ENCODE results near the gene TBRG4. TPM values are rescaled to one million over a fixed set of nuclear protein-coding genes. Genes with fewer than 3 reads are reported as not detected.

Gene TBRG4
- polyA plus RNA-seq, 3 donors: 32.7 to 42.2 (median 38.4) TPM

DNA sequence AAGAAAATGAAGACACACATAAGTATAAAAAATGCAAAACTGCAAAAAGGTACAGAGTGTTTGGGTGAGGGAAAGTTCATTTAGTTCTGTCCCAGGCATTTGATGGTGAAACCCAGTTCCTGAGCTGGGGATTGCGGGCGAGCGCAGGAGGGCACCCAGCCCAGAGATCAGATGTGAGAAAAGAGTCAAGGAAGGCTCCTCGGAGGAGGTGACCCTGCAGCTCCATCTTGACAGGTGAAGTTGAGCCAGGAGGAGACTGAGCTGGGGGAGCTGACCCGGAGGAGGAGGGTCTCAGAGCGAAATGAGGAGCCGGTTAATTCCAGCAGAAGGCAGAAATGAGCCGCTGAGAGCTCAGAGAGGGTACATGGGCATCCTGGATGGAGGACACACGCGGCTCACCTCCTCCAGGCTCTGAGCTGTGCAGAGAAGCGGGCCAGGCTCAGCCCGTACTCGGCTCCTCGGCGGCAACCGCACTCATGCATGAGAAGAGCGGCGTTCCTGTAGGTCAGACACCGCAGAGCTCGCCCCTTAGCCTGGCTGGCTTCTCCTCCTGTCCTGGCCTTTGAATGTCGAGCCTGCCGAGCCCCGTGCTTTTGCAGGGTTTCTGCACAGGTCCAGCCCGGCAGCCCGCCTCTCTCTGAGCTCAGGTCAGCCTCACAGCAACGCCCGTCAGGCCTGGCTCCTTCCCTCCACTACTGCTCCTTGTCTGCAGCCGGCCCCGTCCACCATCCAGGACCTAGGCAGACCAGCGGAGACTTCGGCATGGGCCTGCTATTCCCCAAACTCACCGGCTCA is 36.6 kb upstream of the TBRG4 start:
- DNase-seq: no peak
- H3K4me3 ChIP-seq (replicated peaks in 1 of 3; ENCODE audit: low read depth in 2 of 3, low read length in 3 of 3): no peak overlapping the region
- H3K9ac ChIP-seq (ENCODE audit: insufficient read depth, low read length, poor library complexity, severe bottlenecking): no peak overlapping the region
- H2AFZ ChIP-seq (ENCODE audit: insufficient read depth, low read depth, low read length, poor library complexity, severe bottlenecking): no peak overlapping the region
- no peak overlapping the region for H3K4me2 ChIP-seq (replicated peaks; ENCODE audit: extremely low read depth, low read length, poor library complexity, severe bottlenecking)
- H3K9me3 Mint-ChIP-seq: no peaks in the 10 kb centered on the region
- no peaks in the 10 kb centered on the region for H3K79me2 ChIP-seq (ENCODE audit: insufficient read depth, low read length)
- no peak overlapping the region for H3K27ac Mint-ChIP-seq
- H4K20me1 ChIP-seq (ENCODE audit: insufficient read depth, low read length): no peaks in the 10 kb centered on the region
- H3K36me3 ChIP-seq (replicated peaks in 1 of 2; ENCODE audit: control insufficient read depth in 1 of 2, insufficient read depth in 2 of 2, low read length in 2 of 2): no peaks in the 10 kb centered on the region
- no peaks in the 10 kb centered on the region for H3K4me1 Mint-ChIP-seq
- H3K27me3 Mint-ChIP-seq (ENCODE audit: low read depth in 3 of 3): peaks cover 5 to 13% (median 10%) of the 10 kb centered on the region in 3 donors
- intact Hi-C loops (cut with micrococcal nuclease): no loop called here
- TF ChIP-seq, protein P1, sequence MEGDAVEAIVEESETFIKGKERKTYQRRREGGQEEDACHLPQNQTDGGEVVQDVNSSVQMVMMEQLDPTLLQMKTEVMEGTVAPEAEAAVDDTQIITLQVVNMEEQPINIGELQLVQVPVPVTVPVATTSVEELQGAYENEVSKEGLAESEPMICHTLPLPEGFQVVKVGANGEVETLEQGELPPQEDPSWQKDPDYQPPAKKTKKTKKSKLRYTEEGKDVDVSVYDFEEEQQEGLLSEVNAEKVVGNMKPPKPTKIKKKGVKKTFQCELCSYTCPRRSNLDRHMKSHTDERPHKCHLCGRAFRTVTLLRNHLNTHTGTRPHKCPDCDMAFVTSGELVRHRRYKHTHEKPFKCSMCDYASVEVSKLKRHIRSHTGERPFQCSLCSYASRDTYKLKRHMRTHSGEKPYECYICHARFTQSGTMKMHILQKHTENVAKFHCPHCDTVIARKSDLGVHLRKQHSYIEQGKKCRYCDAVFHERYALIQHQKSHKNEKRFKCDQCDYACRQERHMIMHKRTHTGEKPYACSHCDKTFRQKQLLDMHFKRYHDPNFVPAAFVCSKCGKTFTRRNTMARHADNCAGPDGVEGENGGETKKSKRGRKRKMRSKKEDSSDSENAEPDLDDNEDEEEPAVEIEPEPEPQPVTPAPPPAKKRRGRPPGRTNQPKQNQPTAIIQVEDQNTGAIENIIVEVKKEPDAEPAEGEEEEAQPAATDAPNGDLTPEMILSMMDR (IDR thresholded peaks at IDR 0.05): no peak
- no peak overlapping the region for H3K4me3 Mint-ChIP-seq
- H3K9me3 ChIP-seq (replicated peaks in 1 of 2; ENCODE audit: control insufficient read depth in 1 of 2, insufficient read depth in 1 of 2, low read length in 2 of 2): no peaks in the 10 kb centered on the region
- no peak overlapping the region for H3K27ac ChIP-seq (ENCODE audit: low read depth in 1 of 2, low read length in 2 of 2)
- H3K4me1 ChIP-seq (ENCODE audit: control insufficient read depth in 1 of 2, insufficient read depth in 2 of 2, low read length in 2 of 2): no peaks in the 10 kb centered on the region
- no peaks in the 10 kb centered on the region for H3K27me3 ChIP-seq (ENCODE audit: control insufficient read depth in 2 of 2, insufficient read depth in 2 of 2, low read length in 2 of 2)
- H3K36me3 Mint-ChIP-seq: no peaks in the 10 kb centered on the region
- 79% methylated on average over 32 of the region's 32 CpGs for WGBS (ENCODE audit: insufficient coverage)

DNA sequence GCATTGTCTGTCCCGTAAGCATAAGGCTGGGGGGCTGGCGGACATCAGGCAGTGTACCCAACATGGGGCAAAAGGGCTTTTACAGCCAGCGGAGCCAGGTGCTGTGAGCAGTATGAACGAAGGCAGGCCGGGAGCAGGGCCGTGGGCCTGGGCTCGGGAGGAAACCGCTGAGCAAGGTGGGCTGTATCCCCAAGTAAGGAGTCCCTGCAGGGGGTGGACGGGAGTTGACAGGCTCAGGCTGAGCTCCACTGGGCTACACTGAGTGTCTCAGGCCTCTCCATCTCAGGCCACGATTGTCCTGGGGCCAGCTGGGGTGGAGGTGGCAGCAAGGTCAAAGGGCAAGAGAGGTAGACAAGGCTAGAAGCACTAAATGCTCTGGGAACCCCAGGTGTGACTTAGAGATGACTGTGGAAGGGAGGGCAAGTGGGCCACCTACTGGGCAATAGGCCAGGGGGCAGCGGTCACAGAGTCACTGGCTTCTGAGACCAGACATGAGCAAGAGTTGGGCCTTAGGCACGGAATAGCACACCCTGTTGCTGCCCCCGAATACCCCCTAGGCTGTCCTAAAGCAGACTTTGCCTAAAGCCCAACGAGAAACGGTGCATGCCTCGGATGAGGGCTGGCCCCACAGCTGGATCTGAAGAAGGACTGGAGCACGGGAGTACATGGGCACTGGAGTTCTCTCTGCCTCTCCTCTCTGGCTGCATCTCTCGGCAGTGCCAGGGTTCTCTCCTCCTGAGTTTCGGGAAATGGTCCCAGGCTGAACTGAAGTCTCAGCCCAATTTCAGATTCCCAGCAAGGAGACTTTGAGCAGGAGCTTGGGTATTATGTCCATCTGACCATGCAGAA is 35.3 kb upstream of the TBRG4 start:
- Histone ChIP-seq H3K4me3 (replicated peaks in 1 of 3; ENCODE audit: low read depth in 2 of 3, low read length in 3 of 3) (no peak overlapping the region), H3K36me3 (replicated peaks in 1 of 2; ENCODE audit: control insufficient read depth in 1 of 2, insufficient read depth in 2 of 2, low read length in 2 of 2) (no peaks in the 10 kb centered on the region), H3K4me1 (ENCODE audit: control insufficient read depth in 1 of 2, insufficient read depth in 2 of 2, low read length in 2 of 2) (no peaks in the 10 kb centered on the region), H3K27me3 (ENCODE audit: control insufficient read depth in 2 of 2, insufficient read depth in 2 of 2, low read length in 2 of 2) (no peaks in the 10 kb centered on the region), H3K9me3 (replicated peaks in 1 of 2; ENCODE audit: control insufficient read depth in 1 of 2, insufficient read depth in 1 of 2, low read length in 2 of 2) (no peaks in the 10 kb centered on the region), H4K20me1 (ENCODE audit: insufficient read depth, low read length) (no peaks in the 10 kb centered on the region), H3K4me2 (replicated peaks; ENCODE audit: extremely low read depth, low read length, poor library complexity, severe bottlenecking) (no peak overlapping the region), H3K79me2 (ENCODE audit: insufficient read depth, low read length) (no peaks in the 10 kb centered on the region), H3K27ac (ENCODE audit: low read depth in 1 of 2, low read length in 2 of 2) (no peak overlapping the region), H3K9ac (ENCODE audit: insufficient read depth, low read length, poor library complexity, severe bottlenecking) (no peak overlapping the region), H2AFZ (ENCODE audit: insufficient read depth, low read depth, low read length, poor library complexity, severe bottlenecking) (no peak overlapping the region)
- H3K27me3 Mint-ChIP-seq (ENCODE audit: low read depth in 3 of 3): peaks cover 3 to 18% (median 10%) of the 10 kb centered on the region in 3 donors
- H3K36me3 Mint-ChIP-seq: no peaks in the 10 kb centered on the region
- no peaks in the 10 kb centered on the region for H3K4me1 Mint-ChIP-seq
- H3K27ac Mint-ChIP-seq: no peak overlapping the region
- TF ChIP-seq, protein P1 (IDR thresholded peaks at IDR 0.05): no peak
- H3K4me3 Mint-ChIP-seq: no peak overlapping the region
- no peaks in the 10 kb centered on the region for H3K9me3 Mint-ChIP-seq
- no peak for DNase-seq
- intact Hi-C loops (cut with micrococcal nuclease): no loop called here
- WGBS (ENCODE audit: insufficient coverage): 86% methylated on average over 18 of the region's 19 CpGs
